Bronchial epithelial cell (primary cell): ENCODE data around the gene MCTP1. TPM values are rescaled to one million over a fixed set of nuclear protein-coding genes. Genes with fewer than 3 reads are reported as not detected.

ENCODE experiments used
- DNase-seq: peaks from one replicate; pipeline ENCODE4 v3.0.0-alpha.2; 2010; ENCODE audit warnings: low read depth
- FAIRE-seq: peaks from 2 replicates; lab custom pipeline; 2011; peaks lifted over from hg19 to GRCh38; lab: Jason Lieb, UNC
- H3K27me3 ChIP-seq: 2 replicates; pipeline ENCODE4 v1.5.1; 2011; ENCODE audit warnings: low read length; ENCODE audit not compliant: control insufficient read depth, insufficient read depth
- H3K36me3 ChIP-seq: 2 replicates; pipeline ENCODE4 v1.5.1; 2011; ENCODE audit warnings: low read length; ENCODE audit not compliant: control insufficient read depth, insufficient read depth
- H3K4me3 ChIP-seq: 2 replicates; pipeline ENCODE4 v1.5.1; 2011; ENCODE audit warnings: mild to moderate bottlenecking, low read depth, low read length, control low read depth
- total RNA-seq: library from RNA; depleted of rRNA; stranded (reverse); fragments of >200 nt; gene quantifications from 2 replicates; pipeline ENCODE4 v1.2.1, GENCODE V29; 2014
- TF ChIP-seq, protein P1 (sequence below): IDR thresholded peaks from 2 replicates; pipeline ENCODE4 v1.5.1; 2011; ENCODE audit warnings: mild to moderate bottlenecking, moderate library complexity, low read length, control low read depth, inconsistent platforms; ENCODE audit not compliant: insufficient read depth, severe bottlenecking

The MCTP1 gene
- total RNA-seq, 1 donor from 2014 or later = 17.9 TPM

DNA sequence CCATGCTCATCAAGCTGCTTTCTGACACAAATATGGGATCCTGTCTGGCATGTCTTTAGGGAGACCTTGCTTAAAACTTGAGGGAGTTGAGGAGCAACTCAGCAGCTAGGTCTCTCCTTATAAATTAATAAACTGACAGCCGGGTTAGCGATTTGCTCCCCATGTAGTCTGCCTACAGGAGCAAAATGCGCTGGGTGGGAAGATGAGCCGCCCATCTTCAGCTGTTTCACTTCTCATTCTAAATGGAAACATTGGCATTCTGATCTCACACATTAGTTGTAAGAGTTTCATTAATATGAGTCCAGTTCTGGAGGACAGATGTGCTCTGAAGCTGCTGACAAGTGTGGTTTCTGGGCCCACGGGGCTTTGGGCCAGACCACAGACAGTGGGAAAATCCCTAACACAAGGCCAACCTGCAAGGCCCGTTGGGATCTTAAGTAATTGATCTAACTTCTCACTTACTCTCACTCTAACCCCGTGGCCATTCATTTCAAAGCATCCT lies 197.0 kb downstream of the MCTP1 start:
- H3K36me3 ChIP-seq = no peaks in the 10 kb centered on the region
- FAIRE-seq = no peak
- DNase-seq = no peak
- H3K27me3 ChIP-seq = no peaks in the 10 kb centered on the region
- H3K4me3 ChIP-seq = no peak overlapping the region
- TF ChIP-seq, protein P1, sequence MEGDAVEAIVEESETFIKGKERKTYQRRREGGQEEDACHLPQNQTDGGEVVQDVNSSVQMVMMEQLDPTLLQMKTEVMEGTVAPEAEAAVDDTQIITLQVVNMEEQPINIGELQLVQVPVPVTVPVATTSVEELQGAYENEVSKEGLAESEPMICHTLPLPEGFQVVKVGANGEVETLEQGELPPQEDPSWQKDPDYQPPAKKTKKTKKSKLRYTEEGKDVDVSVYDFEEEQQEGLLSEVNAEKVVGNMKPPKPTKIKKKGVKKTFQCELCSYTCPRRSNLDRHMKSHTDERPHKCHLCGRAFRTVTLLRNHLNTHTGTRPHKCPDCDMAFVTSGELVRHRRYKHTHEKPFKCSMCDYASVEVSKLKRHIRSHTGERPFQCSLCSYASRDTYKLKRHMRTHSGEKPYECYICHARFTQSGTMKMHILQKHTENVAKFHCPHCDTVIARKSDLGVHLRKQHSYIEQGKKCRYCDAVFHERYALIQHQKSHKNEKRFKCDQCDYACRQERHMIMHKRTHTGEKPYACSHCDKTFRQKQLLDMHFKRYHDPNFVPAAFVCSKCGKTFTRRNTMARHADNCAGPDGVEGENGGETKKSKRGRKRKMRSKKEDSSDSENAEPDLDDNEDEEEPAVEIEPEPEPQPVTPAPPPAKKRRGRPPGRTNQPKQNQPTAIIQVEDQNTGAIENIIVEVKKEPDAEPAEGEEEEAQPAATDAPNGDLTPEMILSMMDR = no peak

DNA sequence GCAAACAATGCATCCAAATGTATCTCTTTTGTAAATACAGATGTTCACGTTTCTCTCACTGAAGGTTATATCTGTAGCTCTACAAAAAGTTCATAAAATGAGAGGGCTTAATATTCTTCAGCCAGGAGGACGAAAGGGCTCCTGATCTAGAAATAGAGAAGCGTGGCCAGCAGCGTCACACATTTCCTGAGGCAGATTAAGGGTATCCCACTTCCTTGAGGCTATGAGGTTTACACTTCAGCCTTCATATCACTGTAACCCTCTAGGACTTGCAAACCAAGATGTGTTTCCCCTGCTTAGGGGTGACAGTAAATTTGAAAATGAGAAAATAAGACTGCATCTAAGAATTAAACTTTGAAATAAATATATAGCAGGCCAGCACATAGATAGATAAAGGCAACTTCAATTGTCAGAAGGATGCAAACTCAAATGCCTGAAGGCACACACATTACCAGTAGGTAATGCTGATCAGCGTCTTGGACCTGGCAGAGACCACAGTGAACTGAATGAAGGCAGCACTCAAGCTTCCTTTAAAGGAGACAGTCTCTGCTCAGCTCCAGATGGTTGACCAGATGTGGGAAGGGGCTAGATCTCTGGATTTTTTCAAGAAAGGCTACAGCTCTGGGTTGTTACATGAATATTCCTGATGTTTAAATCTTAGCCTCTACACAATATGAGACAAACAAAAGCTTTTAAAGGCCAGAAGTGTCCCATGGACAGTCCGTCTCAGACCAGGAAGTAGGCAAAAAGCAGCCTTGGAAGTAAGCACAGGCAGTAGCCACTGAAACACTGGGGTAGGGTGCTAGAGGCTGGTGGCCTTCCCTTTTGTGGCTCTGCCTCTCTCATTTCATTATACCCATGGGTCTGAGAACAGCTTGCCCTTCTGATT lies 197.7 kb downstream of the MCTP1 start:
- Histone ChIP-seq H3K4me3 (no peak overlapping the region), H3K36me3 (no peaks in the 10 kb centered on the region), H3K27me3 (no peaks in the 10 kb centered on the region)
- FAIRE-seq (no peak), DNase-seq (no peak)
- TF ChIP-seq, protein P1 = no peak

DNA sequence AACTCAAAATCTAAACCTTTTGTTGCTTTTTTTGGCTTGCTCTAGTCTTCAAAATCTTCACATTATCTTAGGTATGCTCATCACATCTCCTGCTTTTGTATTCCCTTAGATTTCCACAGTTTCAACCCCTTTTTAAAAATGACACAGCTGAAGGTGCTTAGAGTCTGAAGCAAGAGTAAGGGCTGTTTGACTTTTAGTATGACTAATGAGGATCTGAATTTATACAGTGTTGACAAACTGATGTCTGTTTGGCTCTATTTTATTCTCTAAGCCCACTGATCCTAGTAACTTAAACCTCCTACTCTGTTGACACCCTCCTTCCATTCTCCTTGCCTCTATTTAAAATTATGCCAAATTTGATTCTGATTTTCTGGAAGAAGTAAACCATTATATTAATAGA lies 200.1 kb downstream of the MCTP1 start:
- peak; percentile 32 for DNase-seq
- no peak overlapping the region for H3K4me3 ChIP-seq
- FAIRE-seq = no peak
- no peaks in the 10 kb centered on the region for H3K36me3 ChIP-seq
- H3K27me3 ChIP-seq = no peaks in the 10 kb centered on the region
- TF ChIP-seq, protein P1 = no peak

DNA sequence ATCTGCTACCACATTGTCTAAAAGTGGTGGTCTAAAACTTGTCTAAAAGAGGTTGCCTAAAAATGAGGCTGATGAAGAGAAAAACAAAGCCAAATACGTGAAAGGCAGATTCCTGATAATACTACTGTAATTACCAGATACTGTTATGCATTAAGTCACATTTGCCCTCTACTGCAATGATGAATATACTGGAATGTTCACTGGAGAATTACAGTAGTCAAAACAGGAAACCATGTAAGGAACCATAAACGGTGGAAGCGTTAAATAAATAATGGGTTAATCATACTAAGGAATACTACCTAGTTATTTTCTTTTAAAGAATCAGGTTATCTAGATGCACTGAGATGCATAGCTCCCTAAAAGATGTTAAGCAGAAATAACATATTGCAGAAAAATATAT lies 201.3 kb downstream of the MCTP1 start:
- DNase-seq = no peak
- H3K36me3 ChIP-seq = no peaks in the 10 kb centered on the region
- TF ChIP-seq, protein P1 = no peak
- no peaks in the 10 kb centered on the region for H3K27me3 ChIP-seq
- no peak for FAIRE-seq
- H3K4me3 ChIP-seq = no peak overlapping the region

DNA sequence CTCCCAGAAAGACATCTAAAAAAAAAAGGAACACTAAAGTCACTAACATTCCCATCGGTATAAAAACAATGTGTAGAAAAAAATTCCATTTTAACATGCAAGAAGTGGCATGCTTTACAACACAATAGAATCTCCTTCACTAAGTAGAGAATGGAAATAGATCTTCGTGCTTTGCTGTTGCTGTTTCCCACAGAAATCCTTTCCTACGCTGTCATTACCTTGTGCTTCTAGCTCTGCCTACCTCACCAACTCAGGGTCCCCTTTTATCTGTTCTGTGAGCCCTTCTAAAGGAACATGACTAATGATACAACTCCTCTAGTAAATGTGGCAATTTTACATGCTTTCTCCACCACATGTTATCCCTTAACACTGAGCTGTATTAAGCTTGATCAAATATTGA lies 202.9 kb downstream of the MCTP1 start:
- no peak overlapping the region for H3K4me3 ChIP-seq
- TF ChIP-seq, protein P1 = no peak

More for the DNA sequence above, 202.9 kb downstream of the MCTP1 start:
- Histone ChIP-seq H3K27me3 (no peaks in the 10 kb centered on the region), H3K36me3 (no peaks in the 10 kb centered on the region)
- DNase-seq (peak; percentile 41), FAIRE-seq (no peak)
